Transverse colon (tissue), 3 donors: Measurements from ENCODE around the gene JAZF1.

ENCODE experiments used
- EP300 ChIP-seq: sonication (generic); formaldehyde crosslinking; IDR thresholded peaks from one replicate; pipeline ENCODE4 v1.6.1; 2017; ENCODE audit warnings: antibody characterized with exemption, low read depth
- POLR2AphosphoS5 ChIP-seq, 3 donors: sonication (generic); formaldehyde crosslinking; IDR thresholded peaks; one replicate each; pipeline ENCODE4 v1.6.1; 2016; ENCODE audit warnings: antibody characterized with exemption in 3 of 3

DNA sequence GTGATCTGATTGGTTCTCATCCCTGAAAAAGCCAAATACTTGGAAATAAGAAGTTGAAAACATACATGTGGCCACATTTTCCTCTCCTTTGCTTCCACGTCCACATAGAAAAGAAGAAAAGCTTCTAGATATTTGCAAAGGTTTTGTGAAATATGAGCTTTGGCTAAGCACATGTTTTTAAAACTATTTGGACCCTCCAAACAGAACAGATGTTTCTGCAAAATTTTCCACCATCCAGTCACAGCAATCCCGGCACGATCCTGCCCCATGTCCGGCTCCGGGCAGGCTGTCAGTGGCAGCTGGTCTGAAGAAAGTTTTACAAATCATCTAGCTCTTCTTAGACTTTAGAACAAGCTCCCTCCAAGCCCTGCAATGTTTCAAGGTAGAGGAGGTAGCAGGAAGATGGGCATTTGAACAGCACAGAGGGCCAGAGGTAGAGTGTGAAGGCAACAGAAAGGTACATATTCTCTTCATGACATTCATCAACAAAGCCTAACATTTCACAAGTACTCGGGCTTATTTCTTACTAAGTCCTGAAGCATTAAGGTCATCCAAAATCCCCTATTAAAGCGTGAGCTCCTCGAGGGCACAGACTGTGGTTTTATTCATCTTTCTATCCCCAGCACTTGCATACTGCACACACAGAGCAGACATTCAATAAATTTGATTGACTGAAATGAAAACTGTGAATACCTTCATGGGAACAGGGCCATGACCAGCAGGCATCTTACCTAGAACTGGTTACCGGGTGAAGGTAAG, 110.1 kb downstream of the JAZF1 start:
- TF ChIP-seq POLR2AphosphoS5 (IDR thresholded peaks at IDR 0.05) (no peak), EP300 (no peak)
